K562 (cell line): ENCODE data around the gene NAB1. TPM values are rescaled to one million over a fixed set of nuclear protein-coding genes. Genes with fewer than 3 reads are reported as not detected.

Source experiments
- ATAC-seq: fragments of 200-7000 bp; cut with Tn5 transposase; 3 replicates; pipeline ENCODE4 v1.9.1; 2020; ENCODE audit warnings: moderate library complexity
- BruUV-seq: library from RNA; stranded (reverse); fragments of 400-500 nt; replicated peaks from 2 replicates; lab custom pipeline; 2021; lab: Mats Ljungman, UMichigan
- CTCF ChIA-PET: fragments of 300-600 bp; formaldehyde crosslinking; extraction: SDS; loops from one replicate; lab custom pipeline; 2021; ENCODE audit warnings: low intra/inter-chr PET ratio; lab: Yijun Ruan, JAX
- POLR2A ChIA-PET: fragments of 300-600, 350-650 bp; sonication (Branson Sonifier 250); formaldehyde crosslinking; extraction: SDS; loops from one replicate; lab custom pipeline; 2021; ENCODE audit warnings: antibody characterized with exemption, inconsistent platforms; lab: Yijun Ruan, JAX
- DNase-seq, 4 experiments: peaks; one replicate each; pipeline versions ENCODE4 v3.0.0 to v3.0.0-alpha.2; 2011 to 2018; ENCODE audit warnings: low spot score in 3 of 4, mixed read lengths in 3 of 4; ENCODE audit errors: extremely low read depth in 1 of 4
- FAIRE-seq: peaks from 2 replicates; lab custom pipeline; 2011; peaks lifted over from hg19 to GRCh38; lab: Jason Lieb, UNC
- H2AFZ ChIP-seq: 2 replicates; pipeline ENCODE4 v1.6.0; 2011; ENCODE audit warnings: low read depth, low read length, control low read depth, inconsistent platforms
- H3K27ac ChIP-seq: fragments of 200-600 bp; 3 replicates; pipeline ENCODE4 v1.8.0; 2011; ENCODE audit warnings: low read depth, mild to moderate bottlenecking, control low read depth, inconsistent platforms, low read length, moderate library complexity, mixed read lengths; ENCODE audit errors: extremely low read depth
- H3K27me3 ChIP-seq, 2 experiments: fragments of 300-600 bp in 1 of 2; 2 replicates in 1 of 2; 3 replicates in 1 of 2; pipeline versions ENCODE4 v1.6.0 to v1.8.0; 2011; ENCODE audit warnings: inconsistent platforms in 2 of 2, low read length in 2 of 2, mild to moderate bottlenecking in 1 of 2, mixed read lengths in 1 of 2, moderate library complexity in 1 of 2; ENCODE audit not compliant: control insufficient read depth in 2 of 2, insufficient read depth in 2 of 2
- H3K36me3 ChIP-seq: fragments of 300-600 bp; 3 replicates; pipeline ENCODE4 v1.8.0; 2011; ENCODE audit warnings: mild to moderate bottlenecking, low read length, inconsistent platforms; ENCODE audit not compliant: control insufficient read depth, insufficient read depth
- H3K4me1 ChIP-seq, 2 experiments: fragments of 200-600 bp in 1 of 2; replicated peaks in 1 of 2; 2 replicates in 1 of 2; 3 replicates in 1 of 2; pipeline versions ENCODE4 v1.5.1 to v1.8.0; 2011; ENCODE audit warnings: inconsistent platforms in 2 of 2, low read length in 2 of 2, mild to moderate bottlenecking in 1 of 2, mixed read lengths in 1 of 2, moderate library complexity in 1 of 2; ENCODE audit not compliant: control insufficient read depth in 2 of 2, insufficient read depth in 2 of 2
- H3K4me2 ChIP-seq: 2 replicates; pipeline ENCODE4 v1.6.1; 2011; ENCODE audit warnings: low read length, control low read depth, inconsistent platforms, mixed read lengths; ENCODE audit not compliant: insufficient read depth
- H3K4me3 ChIP-seq: fragments of 200-600 bp; sonication (generic), shearing (Covaris generic); 2 replicates; pipeline ENCODE4 v1.5.1; 2016; ENCODE audit warnings: control low read depth, inconsistent platforms
- H3K79me2 ChIP-seq: fragments of 200-600 bp; 3 replicates; pipeline ENCODE4 v1.8.0; 2011; ENCODE audit warnings: low read length, inconsistent platforms; ENCODE audit not compliant: control insufficient read depth, insufficient read depth
- H3K9ac ChIP-seq, 2 experiments: 2 replicates each; pipeline versions ENCODE4 v1.6.0 to v1.6.1; 2011; ENCODE audit warnings: low read depth in 2 of 2, low read length in 2 of 2, control low read depth in 1 of 2, inconsistent platforms in 1 of 2, mild to moderate bottlenecking in 1 of 2, mixed read lengths in 1 of 2; ENCODE audit not compliant: insufficient read depth in 1 of 2
- H3K9me1 ChIP-seq: one replicate; pipeline ENCODE4 v1.6.0; 2011; ENCODE audit warnings: inconsistent platforms, mild to moderate bottlenecking, low read length, moderate library complexity; ENCODE audit not compliant: control insufficient read depth, insufficient read depth
- H3K9me3 ChIP-seq: replicated peaks from 2 replicates; pipeline ENCODE4 v1.5.1; 2011; ENCODE audit warnings: low read depth, low read length, inconsistent platforms; ENCODE audit not compliant: control insufficient read depth, insufficient read depth
- H4K20me1 ChIP-seq: replicated peaks from 2 replicates; pipeline ENCODE4 v1.6.1; 2011; ENCODE audit warnings: low read length, inconsistent platforms, mixed read lengths; ENCODE audit not compliant: control insufficient read depth, insufficient read depth
- BCL6 ChIP-seq: fragments of 250-450 bp; sonication (Bioruptor Pico); IDR thresholded peaks from 2 replicates; pipeline ENCODE4 v1.4.0; 2020
- BDP1 ChIP-seq: IDR thresholded peaks from 3 replicates; pipeline ENCODE4 v1.6.1; 2011; ENCODE audit not compliant: insufficient read length, insufficient read depth
- BRD4 ChIP-seq: fragments of 200-600 bp; sonication (generic); IDR thresholded peaks from 2 replicates; pipeline ENCODE4 v1.6.1; 2017; ENCODE audit warnings: inconsistent platforms
- CREB5 ChIP-seq: fragments of 250-450 bp; sonication (Bioruptor Pico); IDR thresholded peaks from 2 replicates; pipeline ENCODE4 v1.5.0; 2020; ENCODE audit warnings: mild to moderate bottlenecking
- DDX20 ChIP-seq: fragments of 450-650 bp; IDR thresholded peaks from 2 replicates; pipeline ENCODE4 v1.6.1; 2016; ENCODE audit warnings: missing genetic modification characterization, low read depth, mild to moderate bottlenecking, missing compliant biosample characterization, moderate library complexity
- DIDO1 ChIP-seq: fragments of 450-650 bp; IDR thresholded peaks from 2 replicates; pipeline ENCODE4 v1.6.1; 2016; ENCODE audit warnings: low read depth, missing biosample characterization, missing genetic modification characterization
- FOXK1 ChIP-seq: sonication (generic); formaldehyde crosslinking; IDR thresholded peaks from 2 replicates; pipeline ENCODE4 v1.8.0; 2022; ENCODE audit warnings: missing genetic modification reagents, mild to moderate bottlenecking, borderline replicate concordance
- KAT7 ChIP-seq: sonication (generic); formaldehyde crosslinking; IDR thresholded peaks from 2 replicates; pipeline ENCODE4 v1.8.0; 2022; ENCODE audit warnings: missing genetic modification reagents, mild to moderate bottlenecking, borderline replicate concordance
- RCOR1 ChIP-seq, 2 experiments: IDR thresholded peaks; 2 replicates each; pipeline ENCODE4 v1.6.1; 2012; ENCODE audit warnings: low read depth in 2 of 2, low read length in 2 of 2, borderline replicate concordance in 1 of 2, improper control_type of control experiment in 1 of 2
- SIN3A ChIP-seq, 2 experiments: fragments of 150-350 bp in 1 of 2; IDR thresholded peaks; 2 replicates each; pipeline ENCODE4 v1.6.1; 2011 to 2016; ENCODE audit warnings: borderline replicate concordance in 2 of 2, low read depth in 2 of 2, low read length in 2 of 2, mild to moderate bottlenecking in 2 of 2, moderate library complexity in 2 of 2; ENCODE audit not compliant: control insufficient read depth in 1 of 2
- ZBTB43 ChIP-seq: sonication (generic); formaldehyde crosslinking; IDR thresholded peaks from 2 replicates; pipeline ENCODE4 v1.8.0; 2023; ENCODE audit warnings: mild to moderate bottlenecking, missing genetic modification reagents
- ZBTB9 ChIP-seq: fragments of 450-650 bp; formaldehyde crosslinking; IDR thresholded peaks from 2 replicates; pipeline ENCODE4 v1.4.0; 2020; ENCODE audit warnings: mild to moderate bottlenecking, moderate library complexity
- ZNF282 ChIP-seq: sonication (generic); formaldehyde crosslinking; IDR thresholded peaks from 2 replicates; pipeline ENCODE4 v1.8.1; 2023; ENCODE audit warnings: missing genetic modification reagents
- ZNF668 ChIP-seq: fragments of 250-450 bp; sonication (Bioruptor Pico); IDR thresholded peaks from 2 replicates; pipeline ENCODE4 v1.8.0; 2022; ENCODE audit warnings: mild to moderate bottlenecking, inconsistent platforms
- ZNF75A ChIP-seq: fragments of 450-650 bp; formaldehyde crosslinking; IDR thresholded peaks from 2 replicates; pipeline ENCODE4 v1.4.0; 2020; ENCODE audit warnings: mild to moderate bottlenecking
- ZNF77 ChIP-seq: fragments of 250-450 bp; sonication (Bioruptor Pico); IDR thresholded peaks from 2 replicates; pipeline ENCODE4 v1.5.0; 2020
- ZZZ3 ChIP-seq: fragments of 450-650 bp; IDR thresholded peaks from 2 replicates; pipeline ENCODE4 v1.6.1; 2016; ENCODE audit warnings: antibody characterized with exemption, mild to moderate bottlenecking, moderate library complexity
- WGBS: fragments of 100-300 bp; shearing (Covaris generic); methylation state at CpG from one replicate; pipeline ENCODE4 v1.1.6; 2016; ENCODE audit warnings: low coverage, mixed read lengths; ENCODE audit not compliant: insufficient coverage; ENCODE audit errors: missing lambda C conversion rate; 5-methylcytosine and 5-hydroxymethylcytosine counted together
- in situ Hi-C: fragments of 300-500 bp; cut with MboI; formaldehyde crosslinking; loops from 4 replicates; pipeline ENCODE4 v1.15.0; 2018; ENCODE audit warnings: inconsistent platforms, mixed read lengths
- intact Hi-C: fragments of 100-400 bp; cut with micrococcal nuclease; formaldehyde crosslinking; loops from 2 replicates; pipeline ENCODE4 v1.14.2; 2022
- polyA plus RNA-seq, 8 experiments: library from polyadenylated mRNA; depleted of rRNA in 4 of 8; stranded (reverse) in 5 of 8; unstranded in 3 of 8; fragments of >200 nt; fragmentation: Nextera tagmentation in 2 of 8; fragmentation: Illumina TruSeq in 1 of 8; extraction: Ambion mirVana in 2 of 8; extraction: Trizol in 1 of 8; gene quantifications; 2 replicates each; pipeline versions ENCODE4 v1.2.1 to v1.2.3, GENCODE V29; 2011 to 2014; ENCODE audit warnings: inconsistent platforms in 1 of 8, missing spikeins in 1 of 8
- total RNA-seq, 7 experiments: library from RNA; depleted of rRNA in 6 of 7; stranded (reverse); fragments of >200 nt in 6 of 7; fragmentation: Illumina TruSeq in 2 of 7; extraction: Trizol in 2 of 7; gene quantifications; 2 replicates each; pipeline versions ENCODE4 v1.2.1 to v1.2.3, GENCODE V29; 2011 to 2021; ENCODE audit warnings: low replicate concordance in 1 of 7

The NAB1 gene
- total and polyA plus RNA-seq, 9 of the 15 experiments (the other 6 are each of a cell fraction or from before 2014, with no cell fraction given) = 3.1 to 23.0 (median 16.3) TPM

GRCh38 chr2:190663348-190663747 lies 14.5 kb downstream of the NAB1 start:
- 46% methylated on average over 2 of the region's 2 CpGs for WGBS
- no peak overlapping the region for H3K27ac ChIP-seq
- no peak overlapping the region for H3K4me3 ChIP-seq
- H3K9ac ChIP-seq = no peak overlapping the region
- no peaks in the 10 kb centered on the region for H3K9me1 ChIP-seq
- CTCF ChIA-PET = interaction anchor here (0.5 kb wide), 1 partner anchor 23 kb away, joined by 4 read pairs; no protein-coding TSS in a partner anchor
- H3K27me3 ChIP-seq = no peaks in the 10 kb centered on the region
- no peaks in the 10 kb centered on the region for H4K20me1 ChIP-seq
- H2AFZ ChIP-seq = no peak overlapping the region
- intact Hi-C loops (no loop called here), in situ Hi-C loops (no loop called here)
- H3K36me3 ChIP-seq = peaks cover 23% of the 10 kb centered on the region
- DNase-seq (no peak), FAIRE-seq (no peak), ATAC-seq (no peak)
- no TSS peak for BruUV-seq
- H3K4me1 ChIP-seq = peaks cover 7 to 19% of the 10 kb centered on the region in 2 experiments; a peak in 4 of 5 replicates
- no peak overlapping the region for H3K4me2 ChIP-seq
- TF ChIP-seq BCL6 (CRISPR knock-in tag) (no peak), ZNF75A (no peak), FOXK1 (CRISPR knock-in tag) (no peak), DIDO1 (tag) (no peak), ZBTB43 (CRISPR knock-in tag) (no peak), ZNF668 (CRISPR knock-in tag) (no peak), RCOR1 (IDR thresholded peaks at IDR 0.05; ENCODE audit: borderline replicate concordance in 1 of 2, low read depth in 2 of 2, low read length in 2 of 2) (no peak), ZNF282 (CRISPR knock-in tag) (no peak), DDX20 (tag) (no peak), ZZZ3 (no peak), ZNF77 (CRISPR knock-in tag) (no peak), CREB5 (CRISPR knock-in tag) (no peak), BRD4 (no peak), SIN3A (IDR thresholded peaks at IDR 0.05; ENCODE audit: borderline replicate concordance in 2 of 2, control insufficient read depth in 1 of 2, low read depth in 2 of 2, low read length in 2 of 2) (no peak), ZBTB9 (CRISPR knock-in tag) (no peak), KAT7 (CRISPR knock-in tag) (no peak), BDP1 (no peak)
- no peaks in the 10 kb centered on the region for H3K9me3 ChIP-seq
- POLR2A ChIA-PET = interaction anchor here (1.5 to 1.6 kb wide), 2 partner anchors 13 to 17 kb away, joined by 3 to 7 read pairs; no protein-coding TSS in a partner anchor
- H3K79me2 ChIP-seq = peaks cover 88% of the 10 kb centered on the region
